Caco-2 (cell line): ENCODE data around the gene BCAS3. TPM values are rescaled to one million over a fixed set of nuclear protein-coding genes. Genes with fewer than 3 reads are reported as not detected.

Experiments used
- BruUV-seq: library from RNA; stranded (reverse); fragments of 400-500 nt; replicated peaks from 2 replicates; lab custom pipeline; 2021; lab: Mats Ljungman, UMichigan
- CTCF ChIA-PET: fragments of 300-600 bp; sonication (Branson Sonifier 250); formaldehyde crosslinking; loops from one replicate; lab custom pipeline; 2022; ENCODE audit warnings: antibody characterized with exemption; lab: Charles Lee
- POLR2A ChIA-PET: fragments of 300-600 bp; sonication (Branson Sonifier 250); formaldehyde crosslinking; loops from one replicate; lab custom pipeline; 2022; ENCODE audit warnings: antibody characterized with exemption; lab: Charles Lee
- DNase-seq, 2 experiments: peaks; one replicate each; pipeline versions ENCODE4 v3.0.0 to v3.0.0-alpha.2; 2020 to 2022
- H3K27me3 ChIP-seq: replicated peaks from 2 replicates; pipeline ENCODE4 v1.6.0; 2011; ENCODE audit warnings: low read length; ENCODE audit not compliant: control insufficient read depth, insufficient read depth
- H3K36me3 ChIP-seq: 2 replicates; pipeline ENCODE4 v1.5.1; 2011; ENCODE audit warnings: low read length; ENCODE audit not compliant: control insufficient read depth, insufficient read depth
- H3K4me1 ChIP-seq: fragments of 250-450 bp; sonication (Bioruptor Pico); 2 replicates; pipeline ENCODE4 v1.5.1; 2020; ENCODE audit warnings: mild to moderate bottlenecking
- H3K4me3 ChIP-seq: 2 replicates; pipeline ENCODE4 v1.5.1; 2011; ENCODE audit warnings: low read depth, mild to moderate bottlenecking, control low read depth, low read length
- H3K9me3 ChIP-seq: fragments of 250-450 bp; sonication (Bioruptor Pico); 2 replicates; pipeline ENCODE4 v1.5.1; 2020; ENCODE audit warnings: mild to moderate bottlenecking, moderate library complexity
- H3K27ac Mint-ChIP-seq: one replicate; pipeline ENCODE4 v1.8.0; 2022; ENCODE audit warnings: mixed read lengths; ENCODE audit not compliant: unreplicated experiment
- H3K27me3 Mint-ChIP-seq: one replicate; pipeline ENCODE4 v1.8.0; 2022; ENCODE audit warnings: mixed read lengths; ENCODE audit not compliant: insufficient read depth, unreplicated experiment
- H3K36me3 Mint-ChIP-seq: one replicate; pipeline ENCODE4 v1.8.0; 2022; ENCODE audit warnings: mild to moderate bottlenecking, mixed read lengths; ENCODE audit not compliant: insufficient read depth, unreplicated experiment
- H3K4me1 Mint-ChIP-seq: one replicate; pipeline ENCODE4 v1.8.0; 2022; ENCODE audit warnings: low read depth, mixed read lengths; ENCODE audit not compliant: unreplicated experiment
- H3K4me3 Mint-ChIP-seq: one replicate; pipeline ENCODE4 v1.8.0; 2022; ENCODE audit warnings: mild to moderate bottlenecking, moderate library complexity, mixed read lengths; ENCODE audit not compliant: unreplicated experiment
- H3K9me3 Mint-ChIP-seq: one replicate; pipeline ENCODE4 v1.8.0; 2022; ENCODE audit warnings: mixed read lengths; ENCODE audit not compliant: unreplicated experiment
- CTCF ChIP-seq, 2 experiments: fragments of 200-600 bp in 1 of 2; IDR thresholded peaks; 1 replicate in 1 of 2; 2 replicates in 1 of 2; pipeline versions ENCODE4 v1.5.1 to v1.8.0; 2011 to 2022; ENCODE audit warnings: antibody characterized with exemption in 1 of 2, control low read depth in 1 of 2, inconsistent platforms in 1 of 2, low read depth in 1 of 2, low read length in 1 of 2, mild to moderate bottlenecking in 1 of 2, moderate library complexity in 1 of 2; ENCODE audit not compliant: insufficient read depth in 1 of 2, severe bottlenecking in 1 of 2, unreplicated experiment in 1 of 2
- intact Hi-C: fragments of 100-400 bp; cut with micrococcal nuclease; formaldehyde crosslinking; loops from one replicate; pipeline ENCODE4 v1.10.0; 2022; ENCODE audit not compliant: unreplicated experiment
- total RNA-seq: library from RNA; stranded (reverse); gene quantifications from 2 replicates; pipeline ENCODE4 v1.2.3, GENCODE V29; 2022

Gene BCAS3
- total RNA-seq, 1 experiment from 2014 or later: 44.1 TPM

GRCh38 chr17:61378658-61379456, 701.2 kb downstream of the BCAS3 start:
- H3K27ac Mint-ChIP-seq: no peak overlapping the region
- H3K27me3 Mint-ChIP-seq: no peaks in the 10 kb centered on the region
- H3K36me3 Mint-ChIP-seq: peaks cover 8% of the 10 kb centered on the region
- no peaks in the 10 kb centered on the region for H3K9me3 ChIP-seq
- no peaks in the 10 kb centered on the region for H3K27me3 ChIP-seq
- no peaks in the 10 kb centered on the region for H3K4me1 Mint-ChIP-seq
- CTCF ChIA-PET: no interaction called here
- no peaks in the 10 kb centered on the region for H3K4me1 ChIP-seq
- no peak overlapping the region for H3K4me3 ChIP-seq
- DNase-seq: no peak
- no TSS peak for BruUV-seq
- H3K4me3 Mint-ChIP-seq: no peak overlapping the region
- H3K9me3 Mint-ChIP-seq: no peaks in the 10 kb centered on the region
- no peak for TF ChIP-seq CTCF (IDR thresholded peaks at IDR 0.05; ENCODE audit: insufficient read depth in 1 of 2, low read depth in 1 of 2, low read length in 1 of 2, severe bottlenecking in 1 of 2, unreplicated experiment in 1 of 2)
- intact Hi-C loops: no loop called here
- POLR2A ChIA-PET: no interaction called here
- H3K36me3 ChIP-seq: no peaks in the 10 kb centered on the region

- no peak for TF ChIP-seq CTCF (IDR thresholded peaks at IDR 0.05; ENCODE audit: insufficient read depth in 1 of 2, low read depth in 1 of 2, low read length in 1 of 2, severe bottlenecking in 1 of 2, unreplicated experiment in 1 of 2)
- no peak for DNase-seq
- Mint-ChIP-seq H3K4me3 (no peak overlapping the region), H3K36me3 (peaks cover 8% of the 10 kb centered on the region), H3K27me3 (no peaks in the 10 kb centered on the region), H3K4me1 (no peaks in the 10 kb centered on the region), H3K27ac (no peak overlapping the region), H3K9me3 (no peaks in the 10 kb centered on the region)
- Histone ChIP-seq H3K9me3 (no peaks in the 10 kb centered on the region), H3K36me3 (no peaks in the 10 kb centered on the region), H3K4me3 (no peak overlapping the region), H3K4me1 (no peaks in the 10 kb centered on the region), H3K27me3 (no peaks in the 10 kb centered on the region)
- ChIA-PET CTCF (no interaction called here), POLR2A (no interaction called here)
- intact Hi-C loops: no loop called here
- BruUV-seq: no TSS peak
Observed at GRCh38 chr17:61379457-61380216, 702.0 kb downstream of the BCAS3 start.

GRCh38 chr17:61380217-61380835, 702.7 kb downstream of the BCAS3 start:
- peaks cover 8% of the 10 kb centered on the region for H3K36me3 Mint-ChIP-seq
- Histone ChIP-seq H3K4me1 (no peaks in the 10 kb centered on the region), H3K4me3 (no peak overlapping the region), H3K9me3 (no peaks in the 10 kb centered on the region), H3K27me3 (no peaks in the 10 kb centered on the region), H3K36me3 (no peaks in the 10 kb centered on the region)
- intact Hi-C loops: no loop called here
- no peak for TF ChIP-seq CTCF (IDR thresholded peaks at IDR 0.05; ENCODE audit: insufficient read depth in 1 of 2, low read depth in 1 of 2, low read length in 1 of 2, severe bottlenecking in 1 of 2, unreplicated experiment in 1 of 2)
- H3K9me3 Mint-ChIP-seq: no peaks in the 10 kb centered on the region
- CTCF ChIA-PET: no interaction called here
- POLR2A ChIA-PET: no interaction called here
- H3K27ac Mint-ChIP-seq: no peak overlapping the region
- H3K4me3 Mint-ChIP-seq: no peak overlapping the region
- no peak for DNase-seq
- BruUV-seq: no TSS peak
- no peaks in the 10 kb centered on the region for H3K27me3 Mint-ChIP-seq
- no peaks in the 10 kb centered on the region for H3K4me1 Mint-ChIP-seq
